Esophagus squamous epithelium (tissue), 5 donors: ENCODE results near the gene WDR12. TPM values are rescaled to one million over a fixed set of nuclear protein-coding genes. Genes with fewer than 3 reads are reported as not detected.
A peak's percentile ranks its signal among the peaks of the same experiment; 100 is the strongest.

Experiments used
- DNase-seq: peaks from one replicate; lab custom pipeline; 2025; lab: John Stamatoyannopoulos, UW
- H3K27ac ChIP-seq, 4 donors: fragments of 200-600 bp; sonication (generic); one replicate each; pipeline ENCODE4 v1.5.1; 2016 to 2019; ENCODE audit warnings: mild to moderate bottlenecking in 1 of 4
- H3K27me3 ChIP-seq, 4 donors: fragments of 200-600 bp; sonication (generic); 1 replicate in 3 of 4; 2 replicates in 1 of 4; pipeline versions ENCODE4 v1.5.1 to v1.6.0; 2017 to 2021; ENCODE audit warnings: antibody characterized with exemption in 1 of 4
- H3K36me3 ChIP-seq, 3 donors: fragments of 200-600 bp; sonication (generic); one replicate each; pipeline ENCODE4 v1.5.1; 2016 to 2019
- H3K4me1 ChIP-seq, 3 donors: fragments of 200-600 bp; sonication (generic); one replicate each; pipeline ENCODE4 v1.5.1; 2017 to 2019
- H3K4me3 ChIP-seq, 4 donors: fragments of 200-600 bp; sonication (generic); 1 replicate in 3 of 4; 2 replicates in 1 of 4; pipeline ENCODE4 v1.5.1; 2016 to 2019; ENCODE audit warnings: mild to moderate bottlenecking in 2 of 4, moderate library complexity in 1 of 4
- H3K9me3 ChIP-seq, 3 donors: fragments of 200-600 bp; sonication (generic); one replicate each; pipeline ENCODE4 v1.5.1; 2016 to 2019
- POLR2A ChIP-seq, 4 donors: fragments of 450-650 bp; IDR thresholded peaks; one replicate each; pipeline ENCODE4 v1.6.1; 2017; ENCODE audit warnings: antibody characterized with exemption in 4 of 4, mild to moderate bottlenecking in 4 of 4, moderate library complexity in 3 of 4
- WGBS, 2 donors: methylation state at CpG; one replicate each; pipeline ENCODE4 v1.1.5; 2018; 5-methylcytosine and 5-hydroxymethylcytosine counted together
- intact Hi-C: fragments of 100-400 bp; cut with DNase I; formaldehyde crosslinking; loops from one replicate; pipeline ENCODE4 v1.15.0; 2022
- total RNA-seq, 4 donors: library from RNA; depleted of rRNA; stranded (reverse); fragments of >200 nt; gene quantifications; one replicate each; pipeline ENCODE4 v1.1.0, GENCODE V29; 2016
- TF ChIP-seq, protein P1 (sequence below), 6 experiments: fragments of 450-650 bp in 4 of 6; fragments of 200-600 bp in 2 of 6; sonication (generic) in 2 of 6; IDR thresholded peaks; one replicate each; pipeline ENCODE4 v1.5.1; 2016 to 2019; ENCODE audit warnings: antibody characterized with exemption in 6 of 6, mild to moderate bottlenecking in 4 of 6, moderate library complexity in 4 of 6
- donor health status: DM: yes; HTN: yes; CAD: no.

Gene WDR12
- total RNA-seq, 4 donors from 2014 or later = 22.0 to 52.4 (median 30.7) TPM

DNA sequence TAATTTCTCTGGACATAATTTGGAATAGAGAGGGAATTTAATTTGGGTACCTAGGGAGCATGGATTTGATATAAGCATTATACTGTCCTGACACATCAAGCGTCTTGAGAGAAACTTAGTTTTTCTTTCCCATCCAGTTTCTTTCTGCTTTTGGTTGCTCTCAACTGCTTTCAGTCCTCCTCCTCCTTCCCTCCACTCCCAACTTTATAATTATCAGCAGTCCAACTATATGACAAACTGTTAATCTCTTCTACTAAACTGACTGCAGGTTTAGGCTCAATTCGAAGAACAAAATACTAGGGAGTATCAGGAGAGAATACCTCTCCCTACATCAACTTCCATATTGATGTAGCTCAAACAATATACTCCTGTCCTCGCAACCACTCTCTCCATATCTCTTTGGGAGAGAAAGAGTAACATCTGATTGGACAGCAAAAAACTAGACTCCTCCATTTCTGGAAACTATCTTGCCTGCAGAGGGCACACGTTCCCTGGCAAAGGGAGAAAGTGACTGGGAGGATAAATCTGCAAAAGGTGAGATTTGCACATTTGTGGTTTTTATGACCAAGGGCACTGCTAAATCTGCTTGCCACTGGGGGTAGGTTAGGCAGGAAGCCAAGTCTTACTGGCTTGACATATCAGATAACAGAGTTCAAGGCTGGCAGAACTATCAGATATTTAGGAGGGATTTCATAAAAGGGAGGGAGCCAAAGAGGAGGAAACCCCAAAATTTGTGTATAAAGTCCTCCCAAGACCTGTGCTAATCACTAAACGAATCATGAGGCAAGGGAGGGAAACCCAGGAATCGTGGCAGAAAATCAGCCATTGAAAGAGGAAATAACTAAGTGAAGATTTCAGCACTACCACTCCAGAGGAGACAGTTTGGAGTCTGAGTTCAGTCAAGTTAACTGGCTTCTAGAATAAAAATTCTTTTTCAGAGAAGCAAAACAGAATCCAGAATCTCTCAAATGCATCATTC lies 79.9 kb downstream of the WDR12 start:
- Histone ChIP-seq H3K27me3 (no peaks in the 10 kb centered on the region), H3K9me3 (no peaks in the 10 kb centered on the region), H3K4me1 (peaks cover 0 to 5% (median 0%) of the 10 kb centered on the region in 3 donors), H3K27ac (no peak overlapping the region), H3K4me3 (no peak overlapping the region), H3K36me3 (no peaks in the 10 kb centered on the region)
- intact Hi-C loops = no loop called here
- 22 to 24% methylated on average over 5 to 6 of the region's 6 CpGs for WGBS, 2 donors
- TF ChIP-seq, protein P1, sequence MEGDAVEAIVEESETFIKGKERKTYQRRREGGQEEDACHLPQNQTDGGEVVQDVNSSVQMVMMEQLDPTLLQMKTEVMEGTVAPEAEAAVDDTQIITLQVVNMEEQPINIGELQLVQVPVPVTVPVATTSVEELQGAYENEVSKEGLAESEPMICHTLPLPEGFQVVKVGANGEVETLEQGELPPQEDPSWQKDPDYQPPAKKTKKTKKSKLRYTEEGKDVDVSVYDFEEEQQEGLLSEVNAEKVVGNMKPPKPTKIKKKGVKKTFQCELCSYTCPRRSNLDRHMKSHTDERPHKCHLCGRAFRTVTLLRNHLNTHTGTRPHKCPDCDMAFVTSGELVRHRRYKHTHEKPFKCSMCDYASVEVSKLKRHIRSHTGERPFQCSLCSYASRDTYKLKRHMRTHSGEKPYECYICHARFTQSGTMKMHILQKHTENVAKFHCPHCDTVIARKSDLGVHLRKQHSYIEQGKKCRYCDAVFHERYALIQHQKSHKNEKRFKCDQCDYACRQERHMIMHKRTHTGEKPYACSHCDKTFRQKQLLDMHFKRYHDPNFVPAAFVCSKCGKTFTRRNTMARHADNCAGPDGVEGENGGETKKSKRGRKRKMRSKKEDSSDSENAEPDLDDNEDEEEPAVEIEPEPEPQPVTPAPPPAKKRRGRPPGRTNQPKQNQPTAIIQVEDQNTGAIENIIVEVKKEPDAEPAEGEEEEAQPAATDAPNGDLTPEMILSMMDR (IDR thresholded peaks at IDR 0.05) = peak in 4 of 6 experiments; percentile 36 to 65 (median 42)
- no peak for TF ChIP-seq POLR2A (IDR thresholded peaks at IDR 0.05)
- no peak for DNase-seq

DNA sequence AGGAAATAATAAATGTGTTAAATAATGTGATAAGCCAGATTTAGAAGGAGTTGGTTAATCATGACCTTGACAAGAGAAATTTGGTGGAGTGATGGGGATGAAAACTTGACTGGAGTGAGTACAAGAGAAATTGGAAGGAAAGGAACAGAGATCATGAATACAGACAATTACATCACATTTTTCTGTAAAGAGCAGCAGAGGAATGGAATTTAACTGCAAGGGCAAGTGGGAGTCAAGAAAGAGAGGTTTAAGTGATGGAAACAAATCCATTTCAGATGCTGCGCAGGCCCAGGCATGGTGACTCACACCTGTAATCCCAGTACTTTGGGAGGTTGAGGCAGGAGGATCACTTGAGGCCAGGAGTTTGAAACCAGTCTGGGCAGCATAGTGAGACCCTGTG lies 86.6 kb downstream of the WDR12 start:
- Histone ChIP-seq H3K27ac (no peak overlapping the region), H3K4me3 (no peak overlapping the region), H3K9me3 (no peaks in the 10 kb centered on the region), H3K4me1 (no peaks in the 10 kb centered on the region), H3K27me3 (no peaks in the 10 kb centered on the region), H3K36me3 (no peaks in the 10 kb centered on the region)
- 88 to 100% methylated on average over 1 of the region's 1 CpG for WGBS, 2 donors
- no peak for DNase-seq
- TF ChIP-seq POLR2A (IDR thresholded peaks at IDR 0.05) = no peak
- TF ChIP-seq, protein P1 (IDR thresholded peaks at IDR 0.05) = no peak
- intact Hi-C loops = no loop called here

Other genes with a start within 250 kb of the WDR12 start
- gene ICA1L, start 39.9 kb downstream of the WDR12 start, total RNA-seq = 1 to 10 TPM in 1 of 4 donors, under 1 TPM in 3; 0.53 to 8.0 (median 0.79) TPM
- gene CARF, start 602 bp upstream of the WDR12 start, total RNA-seq = 10 to 100 TPM in 1 of 4 donors, 1 to 10 TPM in 3; 2.4 to 11.6 (median 3.7) TPM
- 10 to 100 TPM; 22.7 to 31.2 (median 28.1) TPM for gene NBEAL1, start 103.2 kb upstream of the WDR12 start, total RNA-seq